H9 (cell line): ENCODE data around the gene IL9R. TPM values are rescaled to one million over a fixed set of nuclear protein-coding genes. Genes with fewer than 3 reads are reported as not detected.

Source experiments
- DNase-seq: peaks from one replicate; pipeline ENCODE4 v3.0.0-alpha.2; 2017
- H2AFZ ChIP-seq: one replicate; pipeline ENCODE4 v1.6.1; 2013; ENCODE audit warnings: mild to moderate bottlenecking, low read length, control low read depth, moderate library complexity
- H2AK5ac ChIP-seq: 2 replicates; pipeline ENCODE4 v1.6.1; 2013; ENCODE audit warnings: low read length, control low read depth, mixed read lengths; ENCODE audit not compliant: insufficient read length
- H2BK120ac ChIP-seq: one replicate; pipeline ENCODE4 v1.6.1; 2013; ENCODE audit warnings: low read depth, mild to moderate bottlenecking, low read length, control low read depth, inconsistent platforms; ENCODE audit not compliant: poor library complexity, severe bottlenecking
- H2BK12ac ChIP-seq: 2 replicates; pipeline ENCODE4 v1.6.1; 2013; ENCODE audit warnings: low read length, control low read depth, mixed read lengths, low read depth; ENCODE audit not compliant: insufficient read length
- H2BK15ac ChIP-seq: 2 replicates; pipeline ENCODE4 v1.6.1; 2013; ENCODE audit warnings: low read depth, low read length, control low read depth
- H2BK20ac ChIP-seq: one replicate; pipeline ENCODE4 v1.6.1; 2013; ENCODE audit warnings: low read depth, mild to moderate bottlenecking, low read length, control low read depth, inconsistent platforms; ENCODE audit not compliant: poor library complexity, severe bottlenecking
- H2BK5ac ChIP-seq: 2 replicates; pipeline ENCODE4 v1.6.1; 2013; ENCODE audit warnings: low read length, control low read depth, mixed read lengths; ENCODE audit not compliant: insufficient read length
- H3K14ac ChIP-seq: 2 replicates; pipeline ENCODE4 v1.6.1; 2013; ENCODE audit warnings: low read length, control low read depth; ENCODE audit not compliant: insufficient read depth
- H3K18ac ChIP-seq: 2 replicates; pipeline ENCODE4 v1.6.1; 2013; ENCODE audit warnings: low read depth, mild to moderate bottlenecking, mixed read lengths, low read length, control low read depth; ENCODE audit not compliant: insufficient read length
- H3K23ac ChIP-seq: 2 replicates; pipeline ENCODE4 v1.6.1; 2013; ENCODE audit warnings: low read length, control low read depth, mixed read lengths, low read depth; ENCODE audit not compliant: insufficient read length
- H3K23me2 ChIP-seq: 2 replicates; pipeline ENCODE4 v1.6.1; 2013; ENCODE audit warnings: low read depth, mild to moderate bottlenecking, mixed read lengths, low read length, control low read depth; ENCODE audit not compliant: insufficient read length, poor library complexity, severe bottlenecking
- H3K27ac ChIP-seq: 2 replicates; pipeline ENCODE4 v1.5.1; 2013; ENCODE audit warnings: low read length, control low read depth, mixed read lengths, low read depth; ENCODE audit not compliant: insufficient read length
- H3K27me3 ChIP-seq: 2 replicates; pipeline ENCODE4 v1.6.1; 2013; ENCODE audit warnings: low read length, control low read depth, inconsistent platforms; ENCODE audit not compliant: insufficient read depth
- H3K4ac ChIP-seq: 2 replicates; pipeline ENCODE4 v1.6.1; 2013; ENCODE audit warnings: low read depth, mild to moderate bottlenecking, control low read depth, inconsistent platforms, low read length, moderate library complexity
- H3K4me1 ChIP-seq: 2 replicates; pipeline ENCODE4 v1.6.1; 2013; ENCODE audit warnings: low read length, control low read depth, inconsistent platforms; ENCODE audit not compliant: insufficient read depth
- H3K4me2 ChIP-seq: 2 replicates; pipeline ENCODE4 v1.6.1; 2013; ENCODE audit warnings: low read length, control low read depth, mixed read lengths; ENCODE audit not compliant: insufficient read length, insufficient read depth
- H3K56ac ChIP-seq: 2 replicates; pipeline ENCODE4 v1.6.1; 2013; ENCODE audit warnings: low read depth, mild to moderate bottlenecking, mixed read lengths, low read length, control low read depth; ENCODE audit not compliant: insufficient read length
- H3K79me1 ChIP-seq: 2 replicates; pipeline ENCODE4 v1.6.1; 2013; ENCODE audit warnings: low read depth, mild to moderate bottlenecking, moderate library complexity, low read length, control low read depth, inconsistent platforms; ENCODE audit not compliant: insufficient read depth, poor library complexity, severe bottlenecking
- H3K79me2 ChIP-seq: 2 replicates; pipeline ENCODE4 v1.6.1; 2013; ENCODE audit warnings: low read length, control low read depth, inconsistent platforms; ENCODE audit not compliant: insufficient read depth
- H3K9ac ChIP-seq: 2 replicates; pipeline ENCODE4 v1.6.1; 2013; ENCODE audit warnings: low read length, control low read depth, mixed read lengths; ENCODE audit not compliant: insufficient read length; ENCODE audit errors: extremely low read depth
- H3K9me3 ChIP-seq: one replicate; pipeline ENCODE4 v1.6.1; 2013; ENCODE audit warnings: low read depth, low read length, inconsistent platforms; ENCODE audit not compliant: control insufficient read depth
- H3T11ph ChIP-seq: one replicate; pipeline ENCODE4 v1.6.1; 2013; ENCODE audit warnings: mild to moderate bottlenecking, low read length, control low read depth, inconsistent platforms
- H4K20me1 ChIP-seq: one replicate; pipeline ENCODE4 v1.6.1; 2013; ENCODE audit not compliant: control insufficient read depth, insufficient read length, insufficient read depth
- H4K5ac ChIP-seq: 2 replicates; pipeline ENCODE4 v1.6.1; 2013; ENCODE audit warnings: low read depth, mild to moderate bottlenecking, mixed read lengths, low read length, control low read depth; ENCODE audit not compliant: insufficient read length
- H4K8ac ChIP-seq: replicated peaks from 2 replicates; pipeline ENCODE4 v1.6.1; 2013; ENCODE audit warnings: low read length, control low read depth, mixed read lengths, low read depth; ENCODE audit not compliant: insufficient read length
- H4K91ac ChIP-seq: 2 replicates; pipeline ENCODE4 v1.6.1; 2013; ENCODE audit warnings: low read depth, mild to moderate bottlenecking, moderate library complexity, mixed read lengths, low read length, control low read depth; ENCODE audit not compliant: insufficient read length
- H3K27ac Mint-ChIP-seq, 3 experiments: 2 replicates in 2 of 3; 3 replicates in 1 of 3; pipeline ENCODE4 v1.8.0; 2020 to 2021; ENCODE audit warnings: mixed read lengths in 3 of 3, mild to moderate bottlenecking in 1 of 3, moderate library complexity in 1 of 3
- H3K27me3 Mint-ChIP-seq: 2 replicates; pipeline ENCODE4 v1.8.0; 2021; ENCODE audit warnings: low read depth, mild to moderate bottlenecking, moderate library complexity, mixed read lengths
- H3K36me3 Mint-ChIP-seq, 3 experiments: 2 replicates in 2 of 3; 3 replicates in 1 of 3; pipeline ENCODE4 v1.8.0; 2020 to 2021; ENCODE audit warnings: low read depth in 3 of 3, mixed read lengths in 3 of 3; ENCODE audit not compliant: insufficient read depth in 1 of 3
- H3K4me1 Mint-ChIP-seq, 2 experiments: 2 replicates each; pipeline ENCODE4 v1.8.0; 2020; ENCODE audit warnings: mixed read lengths in 2 of 2
- H3K4me3 Mint-ChIP-seq, 2 experiments: 2 replicates in 1 of 2; 3 replicates in 1 of 2; pipeline ENCODE4 v1.8.0; 2020 to 2021; ENCODE audit warnings: mild to moderate bottlenecking in 2 of 2, mixed read lengths in 2 of 2, moderate library complexity in 1 of 2
- H3K9me3 Mint-ChIP-seq, 2 experiments: 2 replicates in 1 of 2; 3 replicates in 1 of 2; pipeline ENCODE4 v1.8.0; 2020; ENCODE audit warnings: mild to moderate bottlenecking in 2 of 2, mixed read lengths in 2 of 2, moderate library complexity in 1 of 2
- WGBS: extraction: QIAGEN DNeasy Blood & Tissue Kit; methylation state at CpG from one replicate; pipeline ENCODE4 v1.1.7; 2013; ENCODE audit warnings: missing lambda C conversion rate, low lambda C conversion rate, mixed read lengths; ENCODE audit not compliant: insufficient read length; ENCODE audit errors: extremely low coverage; 5-methylcytosine and 5-hydroxymethylcytosine counted together
- total RNA-seq: library from RNA; stranded (reverse); gene quantifications from 2 replicates; pipeline ENCODE4 v1.2.1, GENCODE V29; 2021
- TF ChIP-seq, protein P1 (sequence below): fragments of 200-600 bp; sonication (generic); conservative IDR thresholded peaks from 3 replicates; pipeline ENCODE4 v1.8.0; 2021; ENCODE audit warnings: antibody characterized with exemption, mild to moderate bottlenecking

The IL9R gene
- total RNA-seq, 1 experiment from 2014 or later = 0.72 TPM

DNA sequence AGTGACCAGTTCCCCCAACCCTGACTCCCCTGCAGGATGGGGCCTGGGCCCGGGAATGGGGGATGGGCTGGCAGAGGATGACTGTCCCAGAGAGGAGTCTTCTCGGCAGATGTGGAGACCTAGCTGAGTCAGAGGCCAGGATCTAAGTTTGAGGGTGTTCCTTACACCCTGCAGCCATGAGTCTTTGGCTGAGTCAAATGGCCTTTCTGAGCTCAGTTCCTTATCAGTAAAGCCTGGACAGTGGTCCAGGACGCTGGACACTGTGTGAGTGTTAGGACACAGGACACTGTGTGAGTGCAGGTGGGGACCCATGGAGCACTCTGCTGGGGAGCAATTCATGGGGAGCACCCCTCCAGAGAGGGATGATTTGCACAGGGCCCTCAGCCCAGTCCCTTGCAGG is 5.0 kb downstream of the IL9R start:
- H3K36me3 Mint-ChIP-seq = peaks cover 2 to 6% (median 5%) of the 10 kb centered on the region in 3 experiments; a peak in 3 of 7 replicates
- H3K27ac ChIP-seq = no peak overlapping the region
- H3K4me2 ChIP-seq = no peak overlapping the region
- no peak overlapping the region for H2AFZ ChIP-seq
- no peak overlapping the region for H3K14ac ChIP-seq
- no peak overlapping the region for H2BK15ac ChIP-seq
- WGBS = no CpG with 5 or more reads among the region's 3 CpGs
- no peak overlapping the region for H3K4ac ChIP-seq
- H3T11ph ChIP-seq = no peak overlapping the region
- no peak overlapping the region for H2BK120ac ChIP-seq
- no peak overlapping the region for H2BK12ac ChIP-seq
- H4K20me1 ChIP-seq = no peaks in the 10 kb centered on the region
- H4K5ac ChIP-seq = no peak overlapping the region
- no peaks in the 10 kb centered on the region for H3K79me1 ChIP-seq
- H3K9me3 ChIP-seq = peaks cover 29% of the 10 kb centered on the region
- peaks cover 69 to 81% of the 10 kb centered on the region in 2 experiments for H3K9me3 Mint-ChIP-seq
- no peaks in the 10 kb centered on the region for H3K4me1 Mint-ChIP-seq
- H3K27me3 Mint-ChIP-seq = no peaks in the 10 kb centered on the region; the same call in 1 of the 2 replicates
- no peak overlapping the region for H3K56ac ChIP-seq
- H4K8ac ChIP-seq = no peak overlapping the region
- H3K9ac ChIP-seq = no peak overlapping the region
- TF ChIP-seq, protein P1, sequence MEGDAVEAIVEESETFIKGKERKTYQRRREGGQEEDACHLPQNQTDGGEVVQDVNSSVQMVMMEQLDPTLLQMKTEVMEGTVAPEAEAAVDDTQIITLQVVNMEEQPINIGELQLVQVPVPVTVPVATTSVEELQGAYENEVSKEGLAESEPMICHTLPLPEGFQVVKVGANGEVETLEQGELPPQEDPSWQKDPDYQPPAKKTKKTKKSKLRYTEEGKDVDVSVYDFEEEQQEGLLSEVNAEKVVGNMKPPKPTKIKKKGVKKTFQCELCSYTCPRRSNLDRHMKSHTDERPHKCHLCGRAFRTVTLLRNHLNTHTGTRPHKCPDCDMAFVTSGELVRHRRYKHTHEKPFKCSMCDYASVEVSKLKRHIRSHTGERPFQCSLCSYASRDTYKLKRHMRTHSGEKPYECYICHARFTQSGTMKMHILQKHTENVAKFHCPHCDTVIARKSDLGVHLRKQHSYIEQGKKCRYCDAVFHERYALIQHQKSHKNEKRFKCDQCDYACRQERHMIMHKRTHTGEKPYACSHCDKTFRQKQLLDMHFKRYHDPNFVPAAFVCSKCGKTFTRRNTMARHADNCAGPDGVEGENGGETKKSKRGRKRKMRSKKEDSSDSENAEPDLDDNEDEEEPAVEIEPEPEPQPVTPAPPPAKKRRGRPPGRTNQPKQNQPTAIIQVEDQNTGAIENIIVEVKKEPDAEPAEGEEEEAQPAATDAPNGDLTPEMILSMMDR = no peak
- DNase-seq = no peak
- H3K18ac ChIP-seq = no peak overlapping the region
- no peak overlapping the region for H3K4me3 Mint-ChIP-seq
- H3K27ac Mint-ChIP-seq = peak overlapping the region in 1 of 3 experiments; percentile 72; a peak in 1 of 7 replicates
- no peak overlapping the region for H4K91ac ChIP-seq
- H3K27me3 ChIP-seq = no peaks in the 10 kb centered on the region
- no peak overlapping the region for H3K23ac ChIP-seq
- no peaks in the 10 kb centered on the region for H3K4me1 ChIP-seq
- H2AK5ac ChIP-seq = no peak overlapping the region
- no peak overlapping the region for H2BK5ac ChIP-seq
- H2BK20ac ChIP-seq = no peak overlapping the region
- H3K79me2 ChIP-seq = no peaks in the 10 kb centered on the region
- no peaks in the 10 kb centered on the region for H3K23me2 ChIP-seq
